Pancreas (tissue), 10 donors: ENCODE data around the gene SH3BGRL3. TPM values are rescaled to one million over a fixed set of nuclear protein-coding genes. Genes with fewer than 3 reads are reported as not detected.
"Not testable (repeated sequence)": the region's sequence is repeated elsewhere in the genome, so short reads cannot be mapped to it uniquely, and the experiment has no call there.

ENCODE experiments used
- ATAC-seq, 4 donors: fragments of 200-7000 bp; cut with Tn5 transposase; one replicate each; pipeline versions ENCODE4 v1.8.0 to v1.9.1; 2020; ENCODE audit warnings: mild to moderate bottlenecking in 4 of 4, moderate library complexity in 4 of 4
- DNase-seq, 6 donors: peaks; one replicate each; pipeline ENCODE4 v3.0.0-alpha.2; 2020
- FAIRE-seq: peaks from 2 replicates; lab custom pipeline; 2012; peaks lifted over from hg19 to GRCh38; lab: Jason Lieb, UNC
- H3K27ac ChIP-seq, 4 donors: fragments of 200-600 bp; sonication (generic); 1 replicate in 3 of 4; 2 replicates in 1 of 4; pipeline versions ENCODE4 v1.5.0 to v1.8.0; 2020
- H3K27me3 ChIP-seq, 4 donors: fragments of 200-600 bp; one replicate each; pipeline ENCODE4 v1.8.0; 2021
- H3K36me3 ChIP-seq, 3 donors: fragments of 200-600 bp; sonication (generic) in 1 of 3; one replicate each; pipeline versions ENCODE4 v1.5.0 to v1.8.0; 2020 to 2021
- H3K4me1 ChIP-seq, 3 donors: fragments of 200-600 bp; one replicate each; pipeline ENCODE4 v1.8.0; 2021
- H3K4me3 ChIP-seq, 4 donors: fragments of 200-600 bp; sonication (generic) in 2 of 4; one replicate each; pipeline versions ENCODE4 v1.5.0 to v1.8.0; 2020 to 2021
- H3K9me3 ChIP-seq, 4 donors: fragments of 200-600 bp; one replicate each; pipeline ENCODE4 v1.8.0; 2021
- WGBS, 2 donors: extraction: QIAGEN DNeasy Blood & Tissue Kit; methylation state at CpG; one replicate each; pipeline ENCODE4 v1.1.7; 2013; 5-methylcytosine and 5-hydroxymethylcytosine counted together
- intact Hi-C, 3 donors: fragments of 100-400 bp; cut with DNase I; formaldehyde crosslinking; loops; one replicate each; pipeline versions ENCODE4 v1.11.1 to v1.14.2; 2022
- polyA plus RNA-seq, 2 donors: library from polyadenylated mRNA; stranded (reverse); fragments of 200-250 nt; gene quantifications; one replicate each; pipeline ENCODE4 v1.2.3, GENCODE V29; 2013
- total RNA-seq, 6 donors: library from RNA; stranded (reverse); fragmentation: NEBNext Ultra II Directional in 4 of 6; extraction: Animal tissue kit (Norgen Biotek cat#: 25700) in 4 of 6; gene quantifications; one replicate each; pipeline versions ENCODE4 v1.2.1 to v1.2.4, GENCODE V29; 2021 to 2023
- TF ChIP-seq, protein P1 (sequence below), 4 donors: fragments of 200-600 bp; sonication (generic) in 3 of 4; IDR thresholded peaks; one replicate each; pipeline versions ENCODE4 v1.5.0 to v1.8.0; 2021; ENCODE audit warnings: antibody characterized with exemption in 4 of 4
- donor health status: healthy with polysubstance abuse.
- donor health status: DM: no; HTN: no; CAD: no; lungs with moderate emphysema.
- donor health status: DM: no; HTN: no; CAD: no.
- donor health status: control.
- donor health status: control.
- donor health status: Bipolar disorder and iron deficiency.
- donor health status: DM: yes; HTN: yes; CAD: no.
- donor health status: DM: no; HTN: no; CAD: no.
- donor health status: DM: no; HTN: no; CAD: no.
- donor health status: DM: yes; HTN: yes; CAD: no.

SH3BGRL3 gene
- total and polyA plus RNA-seq, 8 donors, result 29.1 to 109 (median 55.9) TPM

DNA sequence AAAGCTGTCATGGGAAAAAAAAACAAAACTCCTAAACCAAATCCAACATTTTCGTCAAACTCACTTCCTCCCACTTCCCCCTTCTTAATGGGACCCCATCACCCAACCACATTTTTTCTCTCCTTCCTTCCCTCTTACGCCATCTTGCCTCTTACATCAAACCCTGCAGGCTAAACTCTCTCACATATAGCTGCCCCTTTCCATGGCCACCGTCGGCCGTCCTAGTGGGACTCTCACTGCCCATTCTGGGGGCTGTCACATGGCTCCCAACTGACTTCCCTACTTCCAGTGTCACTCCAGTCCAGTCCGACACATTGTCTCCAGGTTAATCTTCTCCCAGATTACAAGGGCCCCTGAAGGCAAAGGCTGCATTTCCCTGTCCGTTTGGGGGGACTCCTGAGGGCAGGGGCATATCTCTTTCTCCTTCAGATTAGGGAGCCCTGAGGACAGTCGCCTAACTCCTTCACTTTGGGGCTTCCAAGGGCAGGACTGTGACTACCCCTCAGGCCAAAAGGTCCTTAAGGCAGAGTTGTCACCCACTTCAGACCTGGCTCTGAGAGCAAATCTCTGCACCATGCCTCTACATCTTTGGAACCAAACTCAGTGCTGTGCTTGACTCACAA, 25.9 kb downstream of the SH3BGRL3 start:
- FAIRE-seq, result no peak
- H3K9me3 ChIP-seq, result no peaks in the 10 kb centered on the region

DNA sequence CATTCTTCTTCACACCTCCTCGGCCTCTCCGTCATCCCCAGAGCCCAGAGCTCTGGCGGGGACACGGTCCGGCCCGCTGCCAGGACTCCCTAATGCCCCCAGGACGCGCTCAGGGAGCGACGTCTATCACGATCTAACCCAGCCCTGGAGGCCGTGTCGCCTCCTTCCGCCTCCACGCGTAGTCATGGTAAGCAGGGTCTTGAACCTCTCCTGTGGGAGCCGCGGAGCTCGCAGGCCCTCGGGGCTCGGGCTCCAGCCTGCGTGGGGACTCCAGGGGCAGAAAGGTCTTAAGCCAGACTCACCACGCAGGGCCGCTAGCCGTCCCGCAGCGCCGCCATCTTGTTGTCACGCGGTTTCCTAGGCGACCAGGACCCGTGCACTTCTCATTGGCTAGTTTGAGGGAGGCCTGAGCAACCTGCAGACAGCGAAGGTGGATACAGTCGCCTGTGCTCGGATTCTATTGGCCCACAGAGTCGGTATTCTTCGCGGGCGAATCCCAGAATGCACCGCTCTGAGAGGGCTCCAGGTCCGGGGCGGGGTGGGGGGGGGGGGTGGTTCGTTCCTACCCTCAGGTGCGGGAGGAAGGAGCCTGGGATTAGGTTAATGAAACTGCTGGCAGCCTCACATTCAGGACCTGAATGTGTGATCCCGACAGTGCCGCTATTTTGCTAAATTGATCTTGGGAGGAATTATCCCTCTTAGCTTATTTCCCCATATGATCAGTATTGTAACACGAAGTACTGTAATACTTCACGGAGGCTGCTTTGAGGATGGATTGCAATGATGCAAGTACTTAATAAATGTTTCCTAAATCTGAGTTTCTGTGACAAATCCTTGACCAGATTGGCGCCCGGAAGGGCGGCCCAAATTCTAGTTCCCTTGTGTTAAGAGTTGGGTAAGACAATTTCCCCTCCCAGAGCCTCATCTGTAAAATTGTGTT, 26.7 kb downstream of the SH3BGRL3 start, which contains the start of gene UBXN11:
Gene UBXN11 (minus strand): TSS at position 347 of the 940 bp plus-strand sequence. CDS start 3,753 bp downstream, outside the sequence.
- WGBS, 2 donors, result 1 to 2% methylated on average over 50 to 51 of the region's 51 CpGs
- no peaks in the 10 kb centered on the region for H3K27me3 ChIP-seq
- DNase-seq, result peak; percentile 90 to 97 (median 94)
- H3K27ac ChIP-seq, result peak within 1 kb of the TSS in 1 of 4 donors; percentile 60
- FAIRE-seq, result no peak
- TF ChIP-seq, protein P1, sequence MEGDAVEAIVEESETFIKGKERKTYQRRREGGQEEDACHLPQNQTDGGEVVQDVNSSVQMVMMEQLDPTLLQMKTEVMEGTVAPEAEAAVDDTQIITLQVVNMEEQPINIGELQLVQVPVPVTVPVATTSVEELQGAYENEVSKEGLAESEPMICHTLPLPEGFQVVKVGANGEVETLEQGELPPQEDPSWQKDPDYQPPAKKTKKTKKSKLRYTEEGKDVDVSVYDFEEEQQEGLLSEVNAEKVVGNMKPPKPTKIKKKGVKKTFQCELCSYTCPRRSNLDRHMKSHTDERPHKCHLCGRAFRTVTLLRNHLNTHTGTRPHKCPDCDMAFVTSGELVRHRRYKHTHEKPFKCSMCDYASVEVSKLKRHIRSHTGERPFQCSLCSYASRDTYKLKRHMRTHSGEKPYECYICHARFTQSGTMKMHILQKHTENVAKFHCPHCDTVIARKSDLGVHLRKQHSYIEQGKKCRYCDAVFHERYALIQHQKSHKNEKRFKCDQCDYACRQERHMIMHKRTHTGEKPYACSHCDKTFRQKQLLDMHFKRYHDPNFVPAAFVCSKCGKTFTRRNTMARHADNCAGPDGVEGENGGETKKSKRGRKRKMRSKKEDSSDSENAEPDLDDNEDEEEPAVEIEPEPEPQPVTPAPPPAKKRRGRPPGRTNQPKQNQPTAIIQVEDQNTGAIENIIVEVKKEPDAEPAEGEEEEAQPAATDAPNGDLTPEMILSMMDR (IDR thresholded peaks at IDR 0.05), result no peak
- peak; percentile 99 to 100 (median 100) for ATAC-seq
- peak within 1 kb of the TSS; percentile 44 to 89 (median 76) for H3K4me3 ChIP-seq
- no peaks in the 10 kb centered on the region for H3K36me3 ChIP-seq
- intact Hi-C loops, result no loop called here
- H3K4me1 ChIP-seq, result peaks cover 0 to 10% (median 4%) of the 10 kb centered on the region in 3 donors
- H3K9me3 ChIP-seq, result no peaks in the 10 kb centered on the region

More for the DNA sequence above, 25.9 kb downstream of the SH3BGRL3 start:
- ATAC-seq (no peak), DNase-seq (no peak)
- TF ChIP-seq, protein P1 (IDR thresholded peaks at IDR 0.05), result no peak
- H3K36me3 ChIP-seq, result no peaks in the 10 kb centered on the region
- intact Hi-C loops, result no loop called here
- H3K27me3 ChIP-seq, result no peaks in the 10 kb centered on the region
- peak overlapping the region in 1 of 4 donors; percentile 60 for H3K27ac ChIP-seq
- H3K4me3 ChIP-seq, result peak overlapping the region; percentile 44 to 89 (median 76)
- H3K4me1 ChIP-seq, result peaks cover 0 to 10% (median 4%) of the 10 kb centered on the region in 3 donors
- 15% methylated on average over 8 of the region's 8 CpGs for WGBS, 2 donors

DNA sequence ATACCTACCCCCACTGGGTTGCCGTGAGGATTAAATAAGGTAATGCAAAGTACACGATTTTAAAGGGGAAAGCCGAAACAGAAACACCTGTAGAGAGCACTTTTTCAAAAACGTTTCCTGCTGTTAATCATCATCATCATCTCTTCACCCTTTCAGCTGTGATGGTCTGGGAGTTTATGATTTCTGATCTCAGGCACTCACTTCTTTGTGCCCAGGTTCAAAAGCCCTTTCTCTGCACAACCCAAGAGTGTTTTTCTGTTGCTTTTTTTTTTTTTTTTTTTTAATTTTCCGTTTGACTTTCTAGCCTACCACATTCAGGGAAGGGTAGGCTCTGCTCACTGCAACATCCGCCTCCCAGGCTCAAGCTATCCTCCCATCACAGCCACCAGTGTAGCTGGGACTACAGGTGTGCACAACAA, 27.5 kb downstream of the SH3BGRL3 start:
- FAIRE-seq (no peak), ATAC-seq (no peak), DNase-seq (no peak)
- TF ChIP-seq, protein P1 (IDR thresholded peaks at IDR 0.05), result no peak
- Histone ChIP-seq H3K27me3 (no peaks in the 10 kb centered on the region), H3K4me1 (peaks cover 0 to 10% (median 4%) of the 10 kb centered on the region in 3 donors), H3K27ac (no peak overlapping the region), H3K4me3 (peak overlapping the region in 2 of 4 donors; percentile 86 to 89), H3K36me3 (no peaks in the 10 kb centered on the region), H3K9me3 (no peaks in the 10 kb centered on the region)
- intact Hi-C loops, result no loop called here
- WGBS, 2 donors, result 30 to 34% methylated on average over 6 of the region's 6 CpGs

DNA sequence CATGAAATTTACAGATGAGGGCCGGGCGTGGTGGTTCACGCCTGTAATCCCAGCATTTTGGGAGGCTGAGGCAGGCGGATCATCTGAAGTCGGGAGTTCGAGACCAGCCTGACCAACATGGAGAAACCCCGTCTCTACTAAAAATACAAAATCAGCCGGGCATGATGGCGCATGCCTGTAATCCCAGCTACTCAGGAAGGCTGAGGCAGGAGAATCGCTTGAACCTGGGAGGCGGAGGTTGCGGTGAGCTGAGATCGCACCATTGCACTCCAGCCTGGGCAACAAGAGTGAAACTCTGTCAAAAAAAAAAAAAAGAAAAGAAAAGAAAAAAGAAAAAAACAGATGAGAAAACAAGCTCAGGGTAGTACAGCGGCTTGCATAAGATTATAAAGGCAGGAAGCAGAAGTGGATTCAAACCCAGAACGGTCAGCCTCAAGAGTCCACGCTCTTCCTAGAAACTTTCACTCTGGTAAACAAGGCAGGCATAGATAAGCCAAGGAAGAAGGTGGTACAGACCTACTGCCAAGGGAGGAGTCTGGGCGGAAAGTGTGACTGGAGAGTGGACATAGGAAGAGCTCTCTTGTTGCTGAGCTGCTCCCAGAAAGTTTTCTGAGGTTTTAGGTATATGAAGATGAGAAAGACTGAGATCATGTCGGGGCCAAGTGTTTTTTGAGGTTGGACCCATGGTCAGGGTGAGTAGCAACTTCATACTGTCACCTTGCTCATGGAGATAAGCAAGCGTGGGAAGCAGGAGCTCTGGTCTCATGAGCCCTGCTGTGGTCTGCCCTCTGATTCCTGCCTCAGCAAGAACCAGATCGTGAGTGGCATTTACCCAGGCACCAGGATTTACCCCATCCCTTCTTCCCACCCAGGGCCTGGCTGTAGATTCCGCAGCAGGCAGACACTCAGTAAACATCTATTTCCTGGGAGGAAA, 28.3 kb downstream of the SH3BGRL3 start:
- DNase-seq, intact Hi-C loops, H3K27me3 ChIP-seq, FAIRE-seq, H3K27ac ChIP-seq, H3K4me1 ChIP-seq, H3K4me3 ChIP-seq, ATAC-seq, H3K9me3 ChIP-seq, H3K36me3 ChIP-seq: not testable (repeated sequence)
- 76 to 80% methylated on average over 21 of the region's 21 CpGs for WGBS, 2 donors
